Astrocyte of the hippocampus (primary cell): ENCODE results near the gene GLB1L2.
"Not testable (repeated sequence)": the region's sequence is repeated elsewhere in the genome, so short reads cannot be mapped to it uniquely, and the experiment has no call there.

Source experiments
- DNase-seq: peaks from one replicate; pipeline ENCODE4 v3.0.0; 2011; ENCODE audit warnings: low read depth, low spot score

Gene GLB1L2

GRCh38 chr11:134331354-134332188 lies at the start of gene GLB1L2:
TSS of gene GLB1L2 (plus strand) at chr11:134331988. CDS start at chr11:134332062, 74 bp downstream.
- DNase-seq, result peak; percentile 75

GRCh38 chr11:134282121-134283045 lies 49.4 kb upstream of the GLB1L2 start:
- DNase-seq, result no peak

GRCh38 chr11:134283461-134284230 lies 48.1 kb upstream of the GLB1L2 start:
- DNase-seq, result no peak

- not testable (repeated sequence) for DNase-seq
Measured at GRCh38 chr11:134284349-134284748, 47.4 kb upstream of the GLB1L2 start.

- no peak for DNase-seq
Measured at GRCh38 chr11:134287561-134287960, 44.2 kb upstream of the GLB1L2 start.

- DNase-seq, result no peak
Measured at GRCh38 chr11:134288486-134288885, 43.3 kb upstream of the GLB1L2 start.

- DNase-seq, result no peak
Measured at GRCh38 chr11:134289167-134289566, 42.6 kb upstream of the GLB1L2 start.

- DNase-seq, result no peak
Measured at GRCh38 chr11:134289789-134290188, 42.0 kb upstream of the GLB1L2 start.

GRCh38 chr11:134290646-134291045 lies 41.1 kb upstream of the GLB1L2 start:
- no peak for DNase-seq

- DNase-seq, result no peak
Measured at GRCh38 chr11:134291196-134291595, 40.6 kb upstream of the GLB1L2 start.

- DNase-seq, result no peak
Measured at GRCh38 chr11:134292661-134293060, 39.1 kb upstream of the GLB1L2 start.

- no peak for DNase-seq
Measured at GRCh38 chr11:134293119-134294113, 38.4 kb upstream of the GLB1L2 start.

GRCh38 chr11:134294664-134295063 lies 37.1 kb upstream of the GLB1L2 start:
- DNase-seq, result no peak

- DNase-seq, result no peak
Measured at GRCh38 chr11:134312223-134312622, 19.6 kb upstream of the GLB1L2 start.

- no peak for DNase-seq
Measured at GRCh38 chr11:134312807-134313206, 19.0 kb upstream of the GLB1L2 start.

- no peak for DNase-seq
Measured at GRCh38 chr11:134313379-134313778, 18.4 kb upstream of the GLB1L2 start.

- no peak for DNase-seq
Measured at GRCh38 chr11:134313821-134314607, 17.8 kb upstream of the GLB1L2 start.

- DNase-seq, result no peak
Measured at GRCh38 chr11:134317103-134317502, 14.7 kb upstream of the GLB1L2 start.

GRCh38 chr11:134321373-134321772 lies 10.4 kb upstream of the GLB1L2 start:
- not testable (repeated sequence) for DNase-seq

GRCh38 chr11:134322553-134322952 lies 9.2 kb upstream of the GLB1L2 start:
- DNase-seq, result no peak
